NCI-H1436 treated with DMSO at 0.1 percent for 48 hours (cell line): Measurements from ENCODE around the gene MGMT.

Experiments used
- DNase-seq: peaks from one replicate; lab custom pipeline; 2025; lab: John Stamatoyannopoulos, UW

Gene MGMT

GRCh38 chr10:129709627-129710509, 242.8 kb downstream of the MGMT start:
- DNase-seq = no peak

- DNase-seq = no peak
These were observed 243.4 kb downstream of the MGMT start for GRCh38 chr10:129710510-129710847.

- no peak for DNase-seq
These were observed 244.2 kb downstream of the MGMT start for GRCh38 chr10:129711291-129711690.

- no peak for DNase-seq
These were observed 245.0 kb downstream of the MGMT start for GRCh38 chr10:129712000-129712399.

GRCh38 chr10:129713659-129714265, 246.7 kb downstream of the MGMT start:
- DNase-seq = no peak

GRCh38 chr10:129715805-129716204, 248.8 kb downstream of the MGMT start:
- no peak for DNase-seq

GRCh38 chr10:129716211-129716681, 249.2 kb downstream of the MGMT start:
- DNase-seq = no peak

GRCh38 chr10:129716881-129717280, 249.8 kb downstream of the MGMT start:
- DNase-seq = no peak

GRCh38 chr10:129717816-129718547, 250.9 kb downstream of the MGMT start:
- DNase-seq = no peak

- no peak for DNase-seq
These were observed 251.7 kb downstream of the MGMT start for GRCh38 chr10:129718548-129719414.

- DNase-seq = no peak
These were observed 252.3 kb downstream of the MGMT start for GRCh38 chr10:129719415-129719739.

- no peak for DNase-seq
These were observed 253.0 kb downstream of the MGMT start for GRCh38 chr10:129719889-129720590.

GRCh38 chr10:129725011-129725410, 258.0 kb downstream of the MGMT start:
- no peak for DNase-seq

- DNase-seq = no peak
These were observed 258.4 kb downstream of the MGMT start for GRCh38 chr10:129725482-129725881.

- no peak for DNase-seq
These were observed 259.0 kb downstream of the MGMT start for GRCh38 chr10:129725890-129726631.

- DNase-seq = no peak
These were observed 260.0 kb downstream of the MGMT start for GRCh38 chr10:129727071-129727470.

- DNase-seq = no peak
These were observed 260.5 kb downstream of the MGMT start for GRCh38 chr10:129727495-129727894.

- no peak for DNase-seq
These were observed 261.3 kb downstream of the MGMT start for GRCh38 chr10:129728246-129728820.

- DNase-seq = no peak
These were observed 262.1 kb downstream of the MGMT start for GRCh38 chr10:129728905-129729795.
